Activated CD4-positive, alpha-beta T cell treated with anti-CD3 and anti-CD28 coated beads, Interleukin-2, amount 10 ng/mL, durations not matched to agents 7 days and 5 days (primary cell): ENCODE data around the gene DMRTB1. TPM values are rescaled to one million over a fixed set of nuclear protein-coding genes. Genes with fewer than 3 reads are reported as not detected.
"Not testable (repeated sequence)": the region's sequence is repeated elsewhere in the genome, so short reads cannot be mapped to it uniquely, and the experiment has no call there.

ENCODE experiments used
- CTCF ChIA-PET: fragments of 350-600 bp; sonication (Branson Sonifier 250); formaldehyde crosslinking; loops from one replicate; lab custom pipeline; 2021; ENCODE audit warnings: antibody characterized with exemption; lab: Charles Lee
- POLR2A ChIA-PET: fragments of 350-600 bp; sonication (Branson Sonifier 250); formaldehyde crosslinking; loops from one replicate; lab custom pipeline; 2021; ENCODE audit warnings: antibody characterized with exemption; lab: Charles Lee
- DNase-seq: peaks from one replicate; pipeline ENCODE4 v3.0.0-alpha.2; 2020
- H3K27ac Mint-ChIP-seq: one replicate; pipeline ENCODE4 v1.8.0; 2021; ENCODE audit warnings: mild to moderate bottlenecking, moderate library complexity, mixed read lengths
- H3K27me3 Mint-ChIP-seq: one replicate; pipeline ENCODE4 v1.8.0; 2021; ENCODE audit warnings: mixed read lengths
- H3K36me3 Mint-ChIP-seq: one replicate; pipeline ENCODE4 v1.8.0; 2021; ENCODE audit warnings: low read depth, mixed read lengths
- H3K4me1 Mint-ChIP-seq: one replicate; pipeline ENCODE4 v1.8.0; 2021; ENCODE audit warnings: mixed read lengths
- H3K4me3 Mint-ChIP-seq: one replicate; pipeline ENCODE4 v1.8.0; 2021; ENCODE audit warnings: mild to moderate bottlenecking, moderate library complexity, mixed read lengths
- H3K9me3 Mint-ChIP-seq: one replicate; pipeline ENCODE4 v1.8.0; 2021; ENCODE audit warnings: mixed read lengths
- total RNA-seq, 2 experiments: library from RNA; stranded (reverse); gene quantifications; one replicate each; pipeline ENCODE4 v1.2.3, GENCODE V29; 2021

DMRTB1 gene
- total RNA-seq, 2 experiments from 2014 or later, result 0.15 to 0.20 TPM

DNA sequence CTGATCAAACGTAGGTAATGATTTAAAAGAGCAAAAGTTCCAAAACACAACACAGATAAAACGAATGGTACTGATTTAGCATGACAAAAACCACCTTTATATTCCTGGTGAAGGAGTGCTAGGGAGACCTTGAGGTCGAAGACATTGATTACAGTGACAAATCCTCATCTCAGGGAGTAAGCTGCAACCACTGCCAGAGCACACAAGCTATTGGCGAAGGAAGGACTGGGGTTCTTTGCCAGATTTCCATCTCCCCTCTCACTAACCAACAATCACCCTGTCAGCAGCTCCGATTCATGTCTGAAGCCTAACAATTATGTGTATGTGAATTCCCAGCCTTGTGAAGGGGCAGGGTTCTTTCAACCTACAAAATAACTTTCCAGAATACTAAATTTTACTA is 40.2 kb upstream of the DMRTB1 start:
- no peaks in the 10 kb centered on the region for H3K36me3 Mint-ChIP-seq
- H3K4me1 Mint-ChIP-seq, result peaks cover 16% of the 10 kb centered on the region
- peaks cover 9% of the 10 kb centered on the region for H3K9me3 Mint-ChIP-seq
- H3K4me3 Mint-ChIP-seq, result no peak overlapping the region
- ChIA-PET CTCF (no interaction called here), POLR2A (no interaction called here)
- peaks cover 35% of the 10 kb centered on the region for H3K27me3 Mint-ChIP-seq
- no peak overlapping the region for H3K27ac Mint-ChIP-seq
- DNase-seq, result no peak

DNA sequence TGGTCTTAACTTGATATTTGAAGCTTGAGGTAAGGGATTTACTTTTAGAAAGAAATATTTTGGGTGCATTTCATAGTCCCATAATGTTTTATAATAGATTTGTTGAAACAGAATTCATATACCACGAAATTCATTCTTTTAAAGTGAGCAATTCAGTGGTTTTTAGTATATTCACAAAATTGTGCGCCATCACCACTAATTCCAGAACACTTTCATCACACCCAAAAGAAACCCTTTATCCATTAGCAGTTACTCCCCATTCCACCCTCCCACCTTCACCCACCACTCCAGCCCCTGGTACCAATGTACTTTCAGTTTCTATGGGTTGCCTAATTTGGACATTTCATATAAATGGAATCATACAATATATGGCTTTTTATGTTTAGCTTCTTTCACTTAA is 38.9 kb upstream of the DMRTB1 start:
- DNase-seq, result no peak
- H3K27ac Mint-ChIP-seq, result no peak overlapping the region
- CTCF ChIA-PET, result interaction anchor here (1.0 kb wide), 1 partner anchor 12 kb away, joined by 3 read pairs; no protein-coding TSS in a partner anchor

GRCh38 chr1:53421208-53421607 is 38.0 kb upstream of the DMRTB1 start:
- POLR2A ChIA-PET, result no interaction called here
- no peak overlapping the region for H3K27ac Mint-ChIP-seq
- H3K4me3 Mint-ChIP-seq, result no peak overlapping the region
- H3K27me3 Mint-ChIP-seq, result peaks cover 35% of the 10 kb centered on the region
- H3K9me3 Mint-ChIP-seq, result peaks cover 9% of the 10 kb centered on the region
- H3K4me1 Mint-ChIP-seq, result peaks cover 7% of the 10 kb centered on the region
- CTCF ChIA-PET, result no interaction called here
- DNase-seq, result no peak
- H3K36me3 Mint-ChIP-seq, result no peaks in the 10 kb centered on the region

More for the DNA sequence above, 38.9 kb upstream of the DMRTB1 start:
- peaks cover 7% of the 10 kb centered on the region for H3K4me1 Mint-ChIP-seq
- peaks cover 9% of the 10 kb centered on the region for H3K9me3 Mint-ChIP-seq
- no peak overlapping the region for H3K4me3 Mint-ChIP-seq
- no peaks in the 10 kb centered on the region for H3K36me3 Mint-ChIP-seq
- POLR2A ChIA-PET, result no interaction called here
- H3K27me3 Mint-ChIP-seq, result peaks cover 35% of the 10 kb centered on the region

DNA sequence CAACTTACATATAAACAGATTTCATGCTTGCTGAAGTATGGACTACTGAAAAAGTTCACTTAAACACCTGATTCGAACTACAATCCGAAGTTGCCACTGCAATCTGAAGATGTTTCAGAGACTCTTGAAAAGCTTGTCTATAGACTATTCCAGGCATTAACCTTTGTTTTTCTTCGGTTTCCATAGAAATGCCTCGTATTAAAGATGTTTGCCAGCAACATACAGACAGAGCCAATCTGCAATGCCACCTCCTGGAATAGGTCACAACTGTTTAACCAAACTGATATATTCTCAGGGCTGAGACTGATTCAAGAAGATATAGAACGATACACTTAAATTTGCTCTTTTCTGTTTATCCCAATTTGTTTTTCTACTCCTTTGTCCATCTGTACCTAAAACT is 28.9 kb upstream of the DMRTB1 start:
- no peaks in the 10 kb centered on the region for H3K9me3 Mint-ChIP-seq
- ChIA-PET POLR2A (no interaction called here), CTCF (interaction anchor here (1.0 kb wide), 1 partner anchor 23 kb away, joined by 3 read pairs; no protein-coding TSS in a partner anchor)
- H3K4me3 Mint-ChIP-seq, result no peak overlapping the region
- no peak for DNase-seq
- H3K27me3 Mint-ChIP-seq, result peaks cover 7% of the 10 kb centered on the region
- no peak overlapping the region for H3K27ac Mint-ChIP-seq
- peaks cover 3% of the 10 kb centered on the region for H3K4me1 Mint-ChIP-seq
- no peaks in the 10 kb centered on the region for H3K36me3 Mint-ChIP-seq

DNA sequence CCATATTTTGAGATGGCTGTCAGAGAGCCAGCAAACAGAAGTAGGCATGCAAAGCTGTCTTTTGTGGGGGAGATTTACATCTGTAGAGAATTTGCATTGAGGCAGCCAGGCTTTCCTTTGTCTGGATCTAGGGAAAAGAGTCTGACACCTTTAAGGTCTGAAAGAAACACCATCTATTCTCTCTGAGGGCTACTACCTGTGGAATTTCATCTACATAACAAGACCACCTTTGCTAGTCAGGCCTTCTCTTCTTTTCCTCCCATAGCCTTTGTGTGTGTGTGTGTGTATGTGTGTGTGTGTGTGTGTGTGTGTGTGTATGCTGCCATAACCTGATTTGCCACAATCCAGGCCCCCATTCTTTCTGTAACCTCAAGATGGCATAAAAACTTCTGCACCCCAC is 28.4 kb upstream of the DMRTB1 start:
- Mint-ChIP-seq H3K4me3 (no peak overlapping the region), H3K4me1 (peaks cover 3% of the 10 kb centered on the region), H3K27ac (no peak overlapping the region), H3K9me3 (no peaks in the 10 kb centered on the region), H3K36me3 (no peaks in the 10 kb centered on the region), H3K27me3 (peaks cover 8% of the 10 kb centered on the region)
- POLR2A ChIA-PET, result no interaction called here
- CTCF ChIA-PET, result no interaction called here
- DNase-seq, result no peak

- CTCF ChIA-PET, result no interaction called here
Measured at GRCh38 chr1:53431244-53431643, 28.0 kb upstream of the DMRTB1 start.

DNA sequence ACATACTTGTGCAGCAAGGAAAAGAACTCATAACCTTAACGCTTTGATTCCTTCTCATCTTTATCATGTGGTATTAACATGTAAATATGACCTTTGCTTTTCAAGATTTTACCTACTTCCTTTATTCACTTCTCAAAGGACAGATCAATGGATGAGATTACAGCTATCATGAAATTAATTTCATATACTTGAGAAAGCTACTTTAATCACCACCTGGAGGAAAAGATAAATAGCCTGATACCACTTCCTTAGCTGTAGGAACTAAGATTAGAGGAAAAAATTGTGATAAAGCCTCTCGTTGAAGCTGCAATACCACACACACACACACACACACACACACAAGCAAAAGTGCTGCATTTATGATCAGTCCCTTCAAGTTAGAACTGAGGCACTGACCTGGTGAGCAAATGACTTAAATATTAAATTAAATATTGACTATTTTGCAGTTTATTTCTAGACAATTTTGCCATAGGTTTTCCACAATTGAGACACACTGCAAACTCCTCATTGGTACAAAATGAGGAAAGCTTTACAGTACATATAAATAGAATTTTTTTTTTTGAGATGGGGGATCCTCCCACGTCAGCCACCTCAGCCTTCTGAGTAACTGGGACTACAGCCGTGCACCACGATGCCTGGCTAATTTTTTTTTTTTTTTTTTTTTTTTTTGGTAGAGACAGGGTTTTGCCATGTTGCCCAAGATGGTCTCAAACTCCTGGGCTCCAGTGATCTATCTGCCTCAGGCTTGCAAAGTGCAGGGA is 27.2 kb upstream of the DMRTB1 start:
- H3K27ac Mint-ChIP-seq, result no peak overlapping the region
- CTCF ChIA-PET, result interaction anchor here (0.8 kb wide), 1 partner anchor 12 kb away, joined by 3 read pairs; no protein-coding TSS in a partner anchor
- peaks cover 16% of the 10 kb centered on the region for H3K27me3 Mint-ChIP-seq
- POLR2A ChIA-PET, result interaction anchor here (0.7 kb wide), 1 partner anchor 209 kb away, joined by 4 read pairs; no protein-coding TSS in a partner anchor
- H3K36me3 Mint-ChIP-seq, result no peaks in the 10 kb centered on the region
- DNase-seq, result no peak
- no peaks in the 10 kb centered on the region for H3K9me3 Mint-ChIP-seq
- peaks cover 3% of the 10 kb centered on the region for H3K4me1 Mint-ChIP-seq
- H3K4me3 Mint-ChIP-seq, result no peak overlapping the region

More at GRCh38 chr1:53431244-53431643, 28.0 kb upstream of the DMRTB1 start:
- Mint-ChIP-seq H3K4me1 (peaks cover 3% of the 10 kb centered on the region), H3K36me3 (no peaks in the 10 kb centered on the region), H3K9me3 (no peaks in the 10 kb centered on the region), H3K27me3 (peaks cover 12% of the 10 kb centered on the region), H3K4me3 (no peak overlapping the region), H3K27ac (no peak overlapping the region)
- POLR2A ChIA-PET, result interaction anchor here (0.7 kb wide), 1 partner anchor 210 kb away, joined by 4 read pairs; no protein-coding TSS in a partner anchor
- no peak for DNase-seq

DNA sequence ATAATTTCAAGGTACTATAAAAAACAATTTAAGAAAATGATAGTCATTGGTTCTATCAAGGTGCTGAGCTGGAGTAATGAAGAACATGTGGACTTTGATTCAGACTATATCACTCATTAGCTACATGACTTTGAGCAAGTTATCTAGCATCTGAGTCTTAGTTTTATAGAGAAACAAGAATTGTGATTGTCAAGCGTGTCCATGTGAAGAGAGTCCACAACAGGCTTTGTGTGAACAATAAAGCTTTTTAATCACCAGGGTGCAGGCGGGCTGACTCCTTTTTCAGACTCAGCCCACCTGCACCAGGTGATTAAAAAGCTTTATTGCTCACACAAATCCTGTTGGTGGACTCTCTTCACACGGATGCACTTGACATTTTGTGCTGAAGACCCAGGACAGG is 26.6 kb upstream of the DMRTB1 start:
- H3K4me1 Mint-ChIP-seq, result peaks cover 3% of the 10 kb centered on the region
- no peak overlapping the region for H3K4me3 Mint-ChIP-seq
- no peaks in the 10 kb centered on the region for H3K36me3 Mint-ChIP-seq
- no peak overlapping the region for H3K27ac Mint-ChIP-seq
- CTCF ChIA-PET, result interaction anchor here (0.8 kb wide), 1 partner anchor 13 kb away, joined by 3 read pairs; no protein-coding TSS in a partner anchor
- H3K27me3 Mint-ChIP-seq, result peaks cover 19% of the 10 kb centered on the region
- POLR2A ChIA-PET, result no interaction called here
- no peak for DNase-seq
- no peaks in the 10 kb centered on the region for H3K9me3 Mint-ChIP-seq

DNA sequence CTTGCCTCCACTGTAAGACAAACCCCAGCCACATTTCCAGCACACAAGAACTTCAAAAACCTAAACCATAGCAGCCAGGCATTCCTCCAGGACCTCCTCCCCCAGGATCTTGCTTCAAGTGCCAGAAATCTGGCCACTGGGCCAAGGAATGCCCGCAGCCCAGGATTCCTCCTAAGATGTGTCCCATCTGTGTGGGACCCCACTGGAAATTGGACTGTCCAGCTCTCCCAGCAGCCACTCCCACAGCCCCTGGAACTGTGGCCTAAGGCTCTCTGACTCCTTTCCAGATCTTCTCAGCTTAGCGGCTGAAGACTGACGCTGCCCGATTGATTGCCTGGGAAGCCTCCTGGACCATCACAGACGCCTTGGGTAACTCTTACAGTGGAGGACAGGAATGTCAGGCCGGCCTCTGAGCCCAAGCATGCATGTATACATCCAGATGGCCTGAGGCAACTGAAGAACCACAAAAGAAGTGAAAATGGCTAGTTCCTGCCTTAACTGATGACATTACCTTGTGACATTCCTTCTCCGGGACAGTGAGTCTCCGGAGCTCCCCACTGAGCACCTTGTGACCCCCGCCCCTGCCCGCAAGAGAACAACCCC is 24.7 kb upstream of the DMRTB1 start:
- H3K36me3 Mint-ChIP-seq, DNase-seq, H3K4me1 Mint-ChIP-seq, POLR2A ChIA-PET, CTCF ChIA-PET, H3K9me3 Mint-ChIP-seq, H3K27ac Mint-ChIP-seq, H3K4me3 Mint-ChIP-seq: not testable (repeated sequence)
- H3K27me3 Mint-ChIP-seq, result peaks cover 19% of the 10 kb centered on the region

GRCh38 chr1:53435151-53435550 is 24.0 kb upstream of the DMRTB1 start:
- H3K4me3 Mint-ChIP-seq, result no peak overlapping the region
- POLR2A ChIA-PET, result no interaction called here
- H3K9me3 Mint-ChIP-seq, result peaks cover 3% of the 10 kb centered on the region
- H3K4me1 Mint-ChIP-seq, result peaks cover 3% of the 10 kb centered on the region
- DNase-seq, result no peak
- H3K27me3 Mint-ChIP-seq, result peaks cover 17% of the 10 kb centered on the region
- CTCF ChIA-PET, result no interaction called here
- no peaks in the 10 kb centered on the region for H3K36me3 Mint-ChIP-seq
- H3K27ac Mint-ChIP-seq, result no peak overlapping the region

DNA sequence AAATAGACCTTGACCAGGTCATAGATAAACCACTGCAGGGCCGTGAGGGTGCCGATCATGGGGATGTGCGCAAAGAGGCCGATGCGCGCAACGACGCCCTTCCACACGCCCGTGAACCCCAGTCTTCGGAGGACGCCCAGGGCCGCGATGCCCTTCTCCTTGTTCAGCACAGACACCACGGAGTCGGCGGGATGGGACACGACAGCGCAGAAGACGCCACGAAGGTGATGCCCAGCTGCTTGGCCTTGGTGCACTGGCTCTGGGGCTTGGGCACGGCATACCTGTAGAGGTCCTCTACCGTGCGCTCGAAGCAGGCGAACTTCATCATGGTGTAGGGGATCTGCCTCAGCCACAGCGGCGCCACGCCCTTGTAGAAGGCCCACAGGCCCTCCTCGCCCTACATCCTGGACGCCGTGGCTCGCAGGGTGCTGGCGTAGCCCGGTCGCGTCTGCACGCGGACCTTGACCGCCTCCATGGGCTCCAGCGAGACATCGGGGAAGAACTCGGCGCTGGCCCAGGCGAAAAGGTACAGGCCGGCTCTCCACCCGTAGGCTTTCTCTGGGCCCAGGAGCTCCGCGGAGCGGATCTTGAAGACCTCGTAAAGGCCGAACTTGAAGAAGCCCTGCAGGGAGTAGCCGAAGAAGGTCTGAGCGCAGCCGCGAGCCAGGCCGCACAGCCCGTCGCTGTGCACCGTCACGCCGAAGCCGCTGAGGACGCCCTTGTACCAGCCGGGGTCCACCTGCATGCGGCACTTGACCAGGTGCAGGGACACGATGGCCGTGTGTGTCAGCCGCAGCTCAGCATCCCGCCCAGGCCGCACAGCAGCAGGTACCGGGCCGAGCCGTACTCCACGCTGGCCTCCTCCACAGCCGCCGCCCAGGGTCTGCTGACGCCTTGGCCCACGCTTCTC is 20.5 kb upstream of the DMRTB1 start:
- peaks cover 11% of the 10 kb centered on the region for H3K27me3 Mint-ChIP-seq
- H3K4me3 Mint-ChIP-seq, result no peak overlapping the region
- no peak for DNase-seq
- no peaks in the 10 kb centered on the region for H3K4me1 Mint-ChIP-seq
- H3K36me3 Mint-ChIP-seq, result no peaks in the 10 kb centered on the region
- H3K27ac Mint-ChIP-seq, result no peak overlapping the region
- ChIA-PET CTCF (interaction anchor here (0.9 kb wide), 1 partner anchor 79 kb away, joined by 3 read pairs; no protein-coding TSS in a partner anchor), POLR2A (no interaction called here)
- H3K9me3 Mint-ChIP-seq, result peaks cover 3% of the 10 kb centered on the region

- no peaks in the 10 kb centered on the region for H3K4me1 Mint-ChIP-seq
- H3K27me3 Mint-ChIP-seq, result peaks cover 11% of the 10 kb centered on the region
- no peak for DNase-seq
- CTCF ChIA-PET, result interaction anchor here (1.3 kb wide), 1 partner anchor 9 kb away, joined by 3 read pairs; no protein-coding TSS in a partner anchor
- peaks cover 3% of the 10 kb centered on the region for H3K9me3 Mint-ChIP-seq
- H3K4me3 Mint-ChIP-seq, result no peak overlapping the region
- POLR2A ChIA-PET, result no interaction called here
- H3K36me3 Mint-ChIP-seq, result no peaks in the 10 kb centered on the region
- no peak overlapping the region for H3K27ac Mint-ChIP-seq
Measured at GRCh38 chr1:53439337-53440207, 19.6 kb upstream of the DMRTB1 start.
